Measurements from ENCODE around the gene CYP4F11. TPM values are rescaled to one million over a fixed set of nuclear protein-coding genes. Genes with fewer than 3 reads are reported as not detected.

Gene CYP4F11
- total and polyA plus RNA-seq, 2 of the 4 experiments (the other 2 are of a cell fraction): not detected

- no peak overlapping the region for H4K8ac ChIP-seq (ENCODE audit: low read depth in 2 of 2, low read length in 2 of 2)
- dilution Hi-C loops (cut with HindIII; ENCODE audit: low sequenced_read_pairs, unreplicated experiment): no loop called here
Observed at GRCh38 chr19:15944401-15944800, 10.1 kb upstream of the CYP4F11 start.

More at GRCh38 chr19:15944401-15944800, 10.1 kb upstream of the CYP4F11 start:
- no peak overlapping the region for H3K4me2 ChIP-seq (ENCODE audit: low read depth, low read length)
- no CpG with 5 or more reads among the region's 4 CpGs for WGBS, 2 experiments (ENCODE audit: extremely low coverage in 2 of 2, insufficient read length in 1 of 2)
- no peak overlapping the region for H3K14ac ChIP-seq (replicated peaks; ENCODE audit: low read depth, low read length)
- no peak overlapping the region for H2BK120ac ChIP-seq (ENCODE audit: low read depth, low read length)
- no peak overlapping the region for H2AFZ ChIP-seq (replicated peaks; ENCODE audit: low read length, poor library complexity)
- H3K36me3 ChIP-seq (ENCODE audit: control insufficient read depth, insufficient read depth, low read length): no peaks in the 10 kb centered on the region
- no peak overlapping the region for H2BK15ac ChIP-seq (ENCODE audit: low read depth, low read length)
- intact Hi-C loops (cut with micrococcal nuclease) (no loop called here), in situ Hi-C loops (cut with MboI; ENCODE audit: low sequenced_read_pairs) (no loop called here)
- peaks cover 7% of the 10 kb centered on the region for H3K9me3 ChIP-seq (ENCODE audit: control insufficient read depth, insufficient read depth, low read length)
- no peaks in the 10 kb centered on the region for H4K20me1 ChIP-seq (ENCODE audit: insufficient read depth, low read length)
- no peak overlapping the region for H3K9ac ChIP-seq (ENCODE audit: low read depth, low read length)
- no peak overlapping the region for H4K91ac ChIP-seq (ENCODE audit: insufficient read depth, low read depth, low read length)
- H3K27ac ChIP-seq (ENCODE audit: insufficient read depth, low read length): no peak overlapping the region
- ATAC-seq (ENCODE audit: low read depth) (no peak), DNase-seq (no peak)
- H3K9me1 ChIP-seq (ENCODE audit: insufficient read depth, low read length): no peaks in the 10 kb centered on the region
- H3K4ac ChIP-seq (ENCODE audit: low read depth, low read length): no peak overlapping the region
- no peaks in the 10 kb centered on the region for H3K79me1 ChIP-seq (ENCODE audit: low read depth in 1 of 2, low read length in 2 of 2)
- POLR2A ChIA-PET (ENCODE audit: unreplicated experiment): no interaction called here
- H3K4me1 ChIP-seq (ENCODE audit: control insufficient read depth, insufficient read depth, low read length): no peaks in the 10 kb centered on the region
- H2AK9ac ChIP-seq (replicated peaks; ENCODE audit: low read depth, low read length, poor library complexity): no peak overlapping the region
- no peak for TF ChIP-seq USF2 (IDR thresholded peaks at IDR 0.05; ENCODE audit: low read depth, low read length)
- TF ChIP-seq POLR2A (IDR thresholded peaks at IDR 0.05; ENCODE audit: low read depth, low read length): no peak
- TF ChIP-seq CTCF (conservative IDR thresholded peaks at IDR 0.05; ENCODE audit: low read depth, low read length): no peak
- no peak for TF ChIP-seq MAZ (IDR thresholded peaks at IDR 0.05; ENCODE audit: borderline replicate concordance, low read depth, low read length)
- TF ChIP-seq SMC3 (IDR thresholded peaks at IDR 0.05; ENCODE audit: low read depth, low read length): no peak
- TF ChIP-seq MAFK (IDR thresholded peaks at IDR 0.05; ENCODE audit: low read depth, low read length): no peak
- no peak for TF ChIP-seq ELK1 (IDR thresholded peaks at IDR 0.05; ENCODE audit: borderline replicate concordance, low read depth, low read length)
- TF ChIP-seq CHD1 (IDR thresholded peaks at IDR 0.05; ENCODE audit: low read depth, low read length): no peak
- TF ChIP-seq CEBPB (IDR thresholded peaks at IDR 0.05; ENCODE audit: low read depth, low read length): no peak
- no peak for TF ChIP-seq NFE2L2 (IDR thresholded peaks at IDR 0.05; ENCODE audit: low read depth, low read length)
- no peak for TF ChIP-seq RCOR1 (IDR thresholded peaks at IDR 0.05; ENCODE audit: insufficient replicate concordance, low read length)
- TF ChIP-seq BHLHE40 (IDR thresholded peaks at IDR 0.05; ENCODE audit: low read depth, low read length): no peak
- no peak overlapping the region for H2BK5ac ChIP-seq (ENCODE audit: low read depth, low read length, poor library complexity, severe bottlenecking)
- H2BK20ac ChIP-seq (ENCODE audit: low read depth, low read length): no peak overlapping the region
- H3K23ac ChIP-seq (ENCODE audit: low read depth, low read length): no peak overlapping the region
- H2AK5ac ChIP-seq (ENCODE audit: low read depth, low read length): no peak overlapping the region
- no peak overlapping the region for H3K4me3 ChIP-seq (ENCODE audit: insufficient read depth, low read depth, low read length)
- H3K56ac ChIP-seq (ENCODE audit: extremely low read depth, insufficient read depth, low read length): no peak overlapping the region
- H3K27me3 ChIP-seq (ENCODE audit: control insufficient read depth, insufficient read depth, low read length): no peaks in the 10 kb centered on the region
- CTCF ChIA-PET: no interaction called here
- no peak overlapping the region for H3K18ac ChIP-seq (ENCODE audit: low read depth, low read length)
- H4K5ac ChIP-seq (ENCODE audit: low read depth, low read length): no peak overlapping the region
- BruUV-seq (replicated peaks): no TSS peak

Data from IMR-90 (cell line).